Measurements from ENCODE around the gene CCDC8.
"Not testable (repeated sequence)": the region's sequence is repeated elsewhere in the genome, so short reads cannot be mapped to it uniquely, and the experiment has no call there.

CCDC8 gene

DNA sequence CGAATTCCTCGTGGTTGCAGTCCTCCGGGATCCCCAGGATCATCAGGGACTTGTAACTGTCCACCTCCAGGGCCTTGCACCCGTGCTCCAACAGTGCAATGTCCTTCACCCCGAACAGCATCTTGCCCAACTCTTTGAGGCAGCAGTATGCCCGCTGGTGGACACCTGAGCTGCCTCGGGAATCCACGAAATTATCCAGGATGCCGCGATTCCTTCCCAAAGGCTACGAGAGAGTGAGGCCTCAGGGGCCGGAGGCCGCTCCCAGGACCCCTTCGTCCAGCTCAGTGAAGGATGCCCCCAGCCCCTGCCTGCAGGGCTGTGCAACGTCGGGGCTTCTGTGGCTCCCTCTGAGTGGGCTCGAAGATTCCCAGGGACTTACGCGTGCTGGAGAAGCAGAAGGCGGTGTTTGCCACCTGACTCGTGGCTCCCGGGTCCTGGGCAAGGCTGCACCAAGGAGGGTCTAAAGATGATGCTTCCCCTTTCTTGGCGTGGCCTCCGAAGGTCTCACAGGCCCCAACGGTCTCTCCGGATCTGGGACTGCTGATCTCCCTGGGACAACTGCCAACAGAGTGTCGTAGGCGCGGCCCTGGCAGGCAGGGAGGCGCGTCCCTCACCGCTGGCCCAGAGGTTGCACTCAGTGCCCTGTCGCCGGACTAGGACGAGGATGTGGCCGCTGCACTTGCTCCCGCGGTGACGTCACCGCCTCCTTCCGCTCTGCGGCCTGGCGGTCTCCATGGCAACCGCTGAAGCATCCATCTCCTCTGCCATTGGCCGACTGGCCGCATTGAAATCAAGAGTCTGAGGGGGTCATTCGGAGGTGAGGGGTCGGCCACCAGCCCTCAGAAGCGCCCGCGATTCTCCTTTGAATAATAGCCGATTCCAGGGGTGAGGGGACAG is 15.1 kb upstream of the CCDC8 start, which contains the start of gene PNMA8C:
TSS of gene PNMA8C (minus strand) at position 698 of the 897 bp plus-strand sequence. CDS start at position 121, 577 bp downstream.
- peak; percentile 55 for DNase-seq

DNA sequence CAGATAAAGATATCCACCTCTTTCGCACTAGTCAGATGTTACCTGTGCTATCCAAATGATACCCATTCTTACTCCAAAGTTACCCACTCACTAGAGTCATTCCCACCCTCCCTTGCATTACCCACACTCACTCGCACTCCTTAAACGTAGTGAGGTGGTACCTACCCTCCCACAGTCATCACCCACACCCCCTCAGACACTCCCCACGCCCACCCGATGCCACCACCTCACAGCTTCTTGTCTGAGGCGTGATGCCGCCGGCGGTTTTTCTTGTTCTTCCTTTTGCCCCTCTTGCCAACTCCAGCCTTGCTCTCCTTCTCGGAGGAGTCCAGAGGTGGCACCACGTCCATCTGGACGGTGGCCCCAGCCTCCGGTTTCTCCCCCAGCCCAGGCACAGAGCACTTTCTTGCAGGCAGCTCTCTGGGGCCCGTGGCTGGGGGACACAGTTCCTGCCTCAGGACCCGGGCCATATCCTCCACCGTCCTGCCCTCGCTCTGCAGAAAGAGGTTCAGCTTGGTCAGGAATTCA is 14.2 kb upstream of the CCDC8 start:
- DNase-seq, result no peak

DNA sequence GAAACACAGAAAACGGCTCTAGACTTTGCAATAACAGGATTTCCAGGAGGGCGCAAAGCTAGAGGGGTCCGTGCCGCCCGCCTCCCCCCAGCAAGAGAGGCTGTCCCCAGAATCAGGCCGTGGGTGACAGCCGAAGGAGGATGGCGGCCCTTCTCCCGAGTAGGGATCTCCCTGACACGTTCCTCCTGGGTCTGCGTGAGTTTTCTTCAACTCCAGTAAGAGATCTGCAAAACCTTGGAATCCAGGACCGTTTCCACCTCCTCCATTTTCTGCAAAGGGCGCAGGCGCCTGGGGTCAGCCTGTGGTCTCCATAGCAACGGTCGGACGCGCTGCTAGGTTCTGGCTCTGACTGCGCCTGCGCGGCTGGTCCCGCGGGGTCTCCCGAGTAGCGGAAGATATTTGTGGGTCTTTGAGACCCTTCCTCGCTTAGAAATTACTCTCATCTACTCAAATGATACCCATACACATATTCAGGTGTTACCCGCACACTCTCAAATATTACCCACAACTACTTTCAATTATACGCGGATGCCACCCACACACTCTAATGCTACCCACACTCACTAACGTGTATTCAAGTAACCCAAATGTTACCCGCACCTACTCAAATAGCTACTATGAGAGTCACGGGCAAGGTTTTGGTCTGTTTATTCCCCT is 13.3 kb upstream of the CCDC8 start:
- DNase-seq, result peak; percentile 80

DNA sequence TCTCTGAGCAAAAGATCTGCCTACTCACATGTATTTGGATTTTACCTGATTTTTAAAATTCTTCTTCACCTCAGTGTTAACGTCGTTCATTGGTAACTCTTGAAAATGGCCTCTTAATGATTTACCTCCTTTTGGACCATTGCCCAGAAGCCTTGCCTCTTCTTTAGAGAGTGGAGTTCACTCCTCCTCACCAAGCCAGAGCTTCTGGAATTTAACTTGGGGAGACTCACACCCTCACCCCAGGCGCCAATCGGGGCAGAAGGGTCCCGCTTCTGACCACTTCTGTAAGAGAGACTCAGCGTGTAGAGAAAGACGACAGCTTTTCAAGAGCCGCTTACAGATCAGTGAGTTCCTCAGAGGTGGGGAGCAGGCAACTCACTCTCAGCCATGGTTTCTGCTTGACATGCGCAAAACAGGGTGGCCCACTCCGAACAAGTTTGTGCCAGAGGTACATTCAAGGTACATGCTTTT is 12.7 kb upstream of the CCDC8 start:
- no peak for DNase-seq

DNA sequence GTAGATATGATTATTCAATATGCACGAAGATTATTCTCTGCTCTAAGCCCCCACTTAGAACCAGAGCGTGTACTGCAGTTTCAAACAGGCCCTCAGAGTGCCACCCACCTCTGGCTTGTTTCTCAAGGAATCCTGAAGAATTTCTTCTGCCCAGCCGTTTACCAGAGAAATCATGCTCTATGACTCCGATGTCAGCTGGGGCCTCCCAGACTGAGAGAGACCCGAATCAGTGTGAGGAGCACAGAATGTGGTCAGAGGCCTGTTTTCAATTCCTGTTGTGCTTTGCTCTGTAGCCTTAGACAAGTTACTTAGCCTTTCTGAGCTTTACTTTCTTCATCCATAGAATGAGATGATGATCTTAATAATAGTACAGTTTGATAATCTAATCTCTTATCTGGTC is 9.8 kb upstream of the CCDC8 start:
- no peak for DNase-seq

DNA sequence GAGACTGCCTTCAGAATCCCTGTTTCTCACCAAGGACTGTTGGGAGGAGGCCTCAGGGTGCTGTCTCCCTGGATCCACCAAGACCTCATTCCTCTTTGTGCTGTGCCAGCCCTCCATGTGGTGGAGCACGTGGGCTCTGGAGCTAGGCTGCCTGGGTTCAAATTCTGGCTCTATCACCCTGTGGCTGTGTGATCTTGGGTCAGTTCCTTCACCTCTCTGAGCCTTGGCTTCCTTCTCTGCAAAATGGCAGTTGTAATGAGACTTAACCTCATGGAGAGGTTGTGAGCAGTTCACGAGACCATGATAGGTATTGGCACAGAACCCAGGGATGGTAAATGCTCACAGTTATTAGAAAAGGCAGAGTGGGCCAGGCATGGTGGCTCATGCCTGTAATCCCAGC is 9.0 kb upstream of the CCDC8 start:
- no peak for DNase-seq

DNA sequence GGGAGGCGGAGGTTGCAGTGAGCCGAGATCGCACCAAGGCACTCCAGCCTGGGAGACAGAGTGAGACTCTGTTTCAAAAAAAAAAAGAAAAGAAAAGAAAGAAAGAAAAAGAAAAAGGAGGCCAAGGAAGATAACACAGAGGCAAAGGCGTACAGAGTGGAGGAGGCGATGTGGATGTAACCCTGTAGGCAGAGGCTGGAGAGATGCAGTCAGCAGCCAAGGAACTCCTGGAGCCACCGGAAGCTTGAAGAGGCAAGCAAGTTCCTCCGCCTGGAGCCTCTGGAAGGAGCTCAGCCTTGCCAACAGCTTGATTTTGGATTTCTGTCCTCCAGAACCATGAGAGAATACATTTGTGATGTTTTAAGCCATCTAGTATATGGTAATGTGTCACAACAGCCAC is 6.7 kb upstream of the CCDC8 start:
- no peak for DNase-seq

DNA sequence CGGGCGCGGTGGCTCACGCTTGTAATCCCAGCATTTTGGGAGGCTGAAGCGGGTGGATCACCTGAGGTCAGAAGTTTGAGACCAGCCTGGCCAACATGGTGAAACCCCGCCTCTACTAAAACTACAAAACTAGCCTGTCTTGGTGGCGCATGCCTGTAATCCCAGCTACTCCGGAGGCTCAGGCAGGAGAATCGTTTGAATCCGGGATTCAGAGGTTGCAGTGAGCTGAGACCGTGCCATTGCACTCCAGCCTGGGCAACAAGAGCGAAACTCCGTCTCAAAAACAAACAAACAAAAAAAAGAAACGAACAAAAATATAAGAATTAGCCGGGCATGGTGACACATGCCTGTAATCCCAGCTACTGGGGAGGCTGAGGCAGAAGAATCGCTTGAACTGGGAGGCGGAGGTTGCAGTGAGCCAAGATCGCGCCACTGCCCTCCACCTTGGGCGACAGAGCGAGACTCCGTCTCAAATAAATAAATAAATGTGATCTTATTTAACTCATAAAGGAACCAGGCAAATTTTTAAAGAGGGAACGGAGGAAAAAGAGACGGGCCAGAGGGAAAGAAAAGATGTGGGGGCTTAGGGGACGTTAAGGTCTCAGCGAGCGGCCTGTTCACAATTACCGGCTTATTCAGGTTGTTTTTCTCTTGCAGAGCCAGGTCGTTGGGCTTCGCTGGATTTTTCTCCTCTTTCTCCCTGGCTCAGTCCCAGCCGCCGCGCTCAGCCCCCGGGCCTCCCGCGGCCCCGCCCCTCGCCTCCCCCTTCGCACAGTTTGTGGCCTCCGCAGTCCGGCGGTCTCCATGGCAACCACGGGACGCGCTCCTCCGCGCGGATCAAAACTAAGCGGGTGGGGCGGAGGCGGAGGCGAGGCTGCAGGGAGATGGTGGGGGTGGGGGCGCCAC is 2.7 kb upstream of the CCDC8 start:
- peak; percentile 90 for DNase-seq

DNA sequence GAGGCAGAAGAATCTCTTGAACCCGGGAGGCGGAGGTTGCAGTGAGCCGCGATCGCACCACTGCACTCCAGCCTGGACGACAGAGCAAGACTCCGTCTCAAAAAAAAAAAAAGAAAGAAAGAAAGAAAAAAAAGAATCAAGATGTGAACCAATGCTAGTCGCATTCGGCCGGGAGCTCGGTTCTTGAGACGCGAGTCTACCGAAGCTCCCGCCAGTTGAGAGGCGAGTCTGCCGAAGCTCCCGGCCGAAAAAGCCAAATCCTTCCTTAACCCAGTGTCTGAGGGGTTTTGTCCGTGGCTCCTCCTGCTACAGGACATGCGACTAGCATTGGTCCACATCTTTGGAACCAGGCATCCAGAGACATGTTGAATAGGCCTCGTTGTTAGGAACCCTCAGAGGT is 1.5 kb upstream of the CCDC8 start:
- DNase-seq, result not testable (repeated sequence)

DNA sequence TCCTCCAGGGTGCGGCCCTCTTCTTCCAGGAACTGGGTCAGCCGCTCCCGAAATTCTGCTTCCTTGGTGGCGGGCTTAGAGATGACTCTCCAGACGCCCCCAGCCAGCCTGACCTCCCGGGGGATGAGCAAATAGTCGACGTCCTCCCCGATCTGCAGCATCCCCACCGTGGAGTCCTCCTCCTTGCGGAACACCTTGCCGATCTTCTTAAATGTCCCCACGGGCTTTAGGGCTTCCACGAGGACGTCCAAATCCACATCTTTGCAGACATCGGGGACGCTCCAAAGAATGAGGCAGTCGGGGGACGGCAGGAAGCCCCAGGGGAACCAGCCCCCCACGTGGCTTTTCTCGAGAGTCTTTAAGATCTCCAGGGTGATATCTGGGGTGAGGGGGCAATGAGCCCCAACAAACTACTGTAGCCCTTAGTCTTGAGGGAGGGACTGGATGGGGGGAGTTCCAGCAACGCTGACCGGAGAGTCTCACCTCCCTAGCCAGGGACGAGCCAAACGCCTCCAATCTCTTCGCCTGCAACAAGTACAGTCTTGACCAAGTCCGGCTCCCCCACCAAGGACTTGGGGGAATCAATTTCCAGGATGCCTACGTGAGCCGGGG is 608 bp downstream of the CCDC8 start:
- DNase-seq, result no peak

DNA sequence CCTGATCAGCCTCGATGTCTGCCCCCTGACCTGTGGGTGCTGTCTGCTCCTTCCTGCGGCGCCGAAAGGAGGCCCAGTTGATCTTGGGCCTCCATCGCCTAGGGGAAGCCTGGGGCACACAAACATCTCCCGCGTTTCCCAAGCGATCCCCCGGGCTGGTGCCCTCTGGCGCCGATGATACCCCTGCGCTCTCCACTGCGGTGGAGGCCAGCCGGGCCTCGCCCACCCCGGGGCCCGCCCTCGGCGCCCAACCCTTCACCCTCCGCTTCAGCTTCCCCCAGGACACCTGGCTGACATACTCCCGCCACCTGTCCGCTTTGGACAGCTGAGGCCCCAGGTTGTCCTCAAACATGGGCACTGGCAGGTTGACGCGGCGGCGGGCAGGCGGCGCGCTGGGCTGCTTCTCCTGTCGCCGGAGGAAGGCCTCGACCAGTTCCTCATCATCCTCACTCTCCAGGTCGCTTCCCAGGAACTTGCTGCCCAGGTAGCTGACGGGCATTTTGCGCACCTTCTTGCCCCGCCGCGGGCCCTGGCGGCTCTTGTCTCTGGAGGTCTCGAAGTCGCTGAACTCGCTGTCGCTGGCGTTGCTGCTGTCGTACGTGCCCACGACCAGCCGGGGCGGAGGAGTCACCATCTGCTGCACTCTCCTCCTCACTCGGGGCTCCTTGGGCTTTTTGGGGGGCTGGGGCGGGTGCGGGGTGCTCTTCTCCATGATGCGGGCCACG is 1.3 kb downstream of the CCDC8 start:
- DNase-seq, result no peak

DNA sequence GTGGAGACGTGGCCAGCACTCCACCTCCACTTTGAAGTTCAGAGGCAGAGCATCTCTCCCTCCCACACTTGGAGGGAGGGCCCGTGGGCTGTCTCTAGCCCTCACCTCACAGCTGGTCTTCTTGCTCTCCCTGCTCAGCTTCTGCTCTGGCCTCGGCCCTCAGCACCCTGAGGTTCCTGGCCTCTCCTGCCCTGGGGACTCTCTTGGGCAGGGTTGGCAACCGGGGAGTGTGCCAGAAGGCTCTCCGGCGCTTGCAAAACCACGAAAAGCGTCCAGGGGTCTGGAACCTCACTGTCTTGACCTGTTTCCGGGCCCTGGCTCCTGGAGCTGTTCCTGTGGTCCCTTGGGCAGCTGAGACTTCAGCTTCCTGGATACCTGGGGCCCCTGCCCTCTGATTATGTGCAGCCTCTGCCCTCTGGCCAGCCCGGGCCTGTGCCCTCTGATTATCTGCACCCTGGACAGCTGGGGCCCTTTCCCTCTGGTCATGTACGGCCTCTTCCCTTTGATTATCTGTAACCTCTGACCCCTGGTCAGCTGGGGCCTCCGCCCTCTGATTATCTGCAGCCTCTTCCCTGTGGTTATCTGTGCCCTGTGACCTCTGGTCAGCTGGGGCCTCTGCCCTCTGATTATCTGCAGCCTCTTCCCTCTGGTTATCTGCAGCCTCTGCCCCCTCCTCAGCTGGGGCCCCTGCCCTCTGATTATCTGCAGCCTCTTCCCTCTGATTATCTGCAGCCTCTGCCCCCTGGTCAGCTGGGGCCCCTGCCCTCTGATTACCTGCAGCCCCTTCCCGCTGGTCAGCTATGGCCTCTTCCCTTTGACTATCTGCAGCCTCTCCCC is 2.1 kb downstream of the CCDC8 start:
- no peak for DNase-seq

DNA sequence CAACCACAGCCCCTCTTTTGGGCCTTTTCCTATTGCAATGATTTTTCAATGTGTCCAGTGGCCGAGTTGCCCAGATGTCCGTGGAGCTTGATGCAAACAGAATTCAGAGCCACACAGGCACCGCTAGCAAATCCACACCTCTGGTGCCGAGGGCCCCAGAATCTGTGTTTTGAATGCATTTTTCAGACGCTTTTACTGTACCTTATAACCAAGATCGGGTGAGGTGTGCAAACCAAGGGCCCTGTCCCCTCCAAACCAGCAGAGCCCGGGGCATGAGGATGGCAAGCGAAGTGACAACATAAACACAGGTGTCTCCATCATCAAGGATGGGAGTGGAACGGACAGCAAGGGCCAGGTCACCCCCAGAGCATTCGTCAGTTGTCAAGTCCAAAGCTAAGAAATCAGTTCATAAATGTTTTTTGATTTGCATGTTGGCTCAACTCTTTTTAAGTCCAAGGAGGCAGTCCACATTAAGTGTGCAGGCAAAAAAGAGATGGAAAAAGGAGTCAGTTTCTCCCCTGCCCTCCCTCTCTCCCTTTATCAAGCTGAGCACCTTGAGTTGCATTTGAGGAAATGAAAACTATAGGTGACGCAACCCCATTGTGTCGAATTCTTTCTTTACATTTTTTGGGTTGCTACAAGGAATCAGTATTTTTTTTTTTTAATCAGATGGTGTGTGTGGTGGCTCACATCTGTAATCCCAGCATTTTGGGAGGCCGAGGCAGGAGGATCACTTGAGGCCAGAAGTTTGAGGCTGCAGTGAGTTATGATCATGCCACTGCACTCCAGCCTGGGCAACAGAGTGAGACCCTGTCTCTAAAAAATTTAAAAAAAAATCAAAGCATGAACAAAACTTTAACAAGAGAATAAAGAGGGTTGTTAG is 2.9 kb downstream of the CCDC8 start:
- DNase-seq, result no peak

DNA sequence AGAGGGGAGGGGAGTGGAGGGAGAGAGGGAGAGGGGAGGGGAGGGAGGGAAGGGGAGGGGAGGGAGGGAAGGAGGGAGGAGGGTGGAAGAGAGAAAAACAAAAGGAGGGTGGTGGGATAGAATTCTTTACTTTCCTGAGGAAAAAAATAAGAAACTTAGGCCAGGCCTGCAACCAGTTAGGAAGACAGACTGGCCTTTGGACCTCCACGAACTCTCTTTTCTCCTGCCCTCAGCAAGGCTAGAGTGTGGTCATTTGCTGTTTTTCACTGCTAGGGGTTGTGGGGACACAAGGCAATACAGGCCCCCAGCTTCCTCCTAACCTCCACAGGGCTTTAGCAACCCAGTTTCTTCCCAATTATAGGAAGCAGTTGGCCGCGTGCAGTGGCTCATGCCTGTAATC is 4.2 kb downstream of the CCDC8 start:
- DNase-seq, result no peak

DNA sequence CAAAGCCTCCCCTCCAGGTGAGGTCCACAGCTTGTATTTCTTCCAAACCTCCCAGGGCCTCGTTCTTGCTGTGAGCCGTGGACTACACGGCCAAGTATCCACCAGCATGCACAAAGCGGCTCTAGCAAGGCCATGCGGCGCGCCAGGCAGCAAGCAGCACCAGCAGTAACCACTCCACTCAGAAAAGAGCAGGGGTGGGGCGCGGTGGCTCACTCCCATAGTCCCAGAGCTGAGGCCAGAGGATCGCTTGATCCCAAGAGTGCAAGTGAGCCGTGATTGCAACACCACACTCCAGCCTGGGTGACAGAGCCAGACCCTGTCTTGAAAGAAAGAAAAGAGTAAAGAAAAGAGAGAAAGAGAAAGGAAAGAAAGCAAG is 4.7 kb downstream of the CCDC8 start:
- peak; percentile 53 for DNase-seq

DNA sequence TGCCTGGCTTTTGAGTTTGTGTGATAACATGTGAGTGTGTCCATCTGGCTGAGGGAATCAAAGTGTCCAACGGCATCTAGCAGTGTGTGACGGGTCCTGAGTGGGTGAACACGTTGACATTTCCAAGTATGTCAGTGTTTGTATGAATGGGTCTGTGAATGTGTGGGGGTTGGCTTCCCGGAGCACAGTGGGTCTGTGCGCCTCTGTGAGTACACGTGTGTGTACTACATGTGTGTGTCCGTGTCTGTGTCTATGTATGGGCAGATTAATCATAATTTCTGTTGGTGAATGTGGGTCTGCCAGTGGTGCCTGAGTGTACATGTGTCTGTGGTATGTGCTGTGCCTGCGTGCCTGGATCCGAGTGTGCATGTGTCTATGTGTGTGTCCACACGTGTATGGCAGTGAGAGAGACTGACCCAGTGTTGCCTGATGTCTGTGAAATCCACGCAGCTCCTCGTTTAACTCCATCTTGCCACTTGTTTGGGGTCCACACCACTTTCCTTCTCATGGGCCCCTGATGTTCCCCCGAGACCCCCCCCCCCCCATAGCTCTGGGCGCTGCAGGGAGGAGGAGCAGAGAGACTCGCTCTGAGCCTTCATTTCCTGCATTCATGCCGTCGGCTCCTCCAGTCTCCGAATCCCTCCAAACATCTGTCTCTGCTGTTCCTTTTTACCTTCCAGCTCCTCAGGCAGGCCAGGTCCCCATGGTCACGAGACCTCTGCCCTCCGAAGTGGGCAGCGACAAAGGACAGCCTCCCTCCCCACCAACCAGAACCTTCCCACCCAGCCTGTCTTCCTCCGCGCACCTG is 5.3 kb downstream of the CCDC8 start:
- DNase-seq, result no peak

DNA sequence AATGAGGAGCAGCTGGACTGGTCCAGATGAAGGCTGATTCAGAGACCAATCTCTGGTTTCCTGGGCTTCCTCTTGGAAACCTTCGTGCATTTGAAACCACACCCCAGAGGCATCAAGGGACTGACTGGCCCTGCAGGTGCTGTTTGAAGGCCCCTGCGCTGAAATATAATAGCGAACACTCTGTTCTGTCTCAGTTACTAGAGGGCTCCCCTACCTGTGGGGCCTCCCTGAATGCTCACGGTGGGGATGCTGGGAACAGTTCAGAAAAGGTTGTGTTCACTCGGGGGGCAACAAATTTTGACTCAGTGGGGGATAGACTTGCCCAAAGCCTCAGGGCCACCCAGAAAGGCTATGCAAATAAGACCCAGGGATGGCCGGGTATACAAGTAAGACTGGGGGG is 6.4 kb downstream of the CCDC8 start:
- no peak for DNase-seq

DNA sequence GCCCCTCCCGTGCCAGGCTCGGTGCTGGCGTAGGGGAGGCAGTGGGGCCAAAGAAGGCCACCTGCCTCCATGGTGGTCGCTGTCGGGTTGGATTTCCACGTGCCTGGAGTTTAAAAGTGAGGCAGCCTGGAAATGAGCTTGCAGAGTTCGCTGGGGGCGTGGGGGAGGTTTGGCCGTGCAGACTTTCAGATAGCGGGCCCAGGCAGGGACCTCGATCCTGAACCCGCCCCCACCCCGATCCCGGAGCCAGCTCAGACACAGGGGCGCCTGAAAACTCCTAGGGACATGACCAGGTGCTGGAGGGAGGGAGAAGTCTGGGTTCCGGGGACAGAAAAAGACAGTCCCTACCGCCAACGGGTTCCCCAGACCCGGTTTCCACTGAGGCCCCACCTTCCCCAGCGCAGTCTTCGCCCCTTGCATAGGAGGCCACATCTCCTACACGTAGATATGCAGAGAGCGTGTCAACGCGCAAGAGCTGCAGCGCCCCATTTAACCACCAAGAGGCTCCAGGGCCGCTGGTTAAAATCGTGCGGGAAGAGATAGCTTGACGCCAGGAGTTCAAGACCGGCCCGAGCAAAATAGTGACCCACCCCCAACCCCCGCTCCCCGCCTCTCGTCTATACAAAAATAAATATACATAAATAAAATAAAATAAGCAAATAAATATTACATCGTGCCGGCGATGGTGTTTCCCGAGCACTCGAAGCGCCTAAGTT is 8.5 kb downstream of the CCDC8 start:
- no peak for DNase-seq

All from fibroblast of skin of scalp (primary cell).